GM23248 (cell line): ENCODE results near the gene PTK6. TPM values are rescaled to one million over a fixed set of nuclear protein-coding genes. Genes with fewer than 3 reads are reported as not detected.

Experiments used
- DNase-seq: peaks from one replicate; pipeline ENCODE4 v3.0.0-alpha.2; 2015
- H2AFZ ChIP-seq: fragments of 200-600 bp; sonication (generic); 2 replicates; pipeline ENCODE4 v1.6.1; 2016; ENCODE audit warnings: antibody characterized with exemption
- H3F3A ChIP-seq: fragments of 200-600 bp; sonication (generic); 2 replicates; pipeline ENCODE4 v1.6.1; 2016; ENCODE audit warnings: mild to moderate bottlenecking, antibody characterized with exemption, mixed run types; ENCODE audit not compliant: insufficient read depth
- H3K27ac ChIP-seq: fragments of 200-600 bp; sonication (generic); 2 replicates; pipeline ENCODE4 v1.5.1; 2016; ENCODE audit warnings: mild to moderate bottlenecking
- H3K27me3 ChIP-seq: fragments of 200-600 bp; sonication (generic); replicated peaks from 2 replicates; pipeline ENCODE4 v1.6.1; 2016; ENCODE audit warnings: mild to moderate bottlenecking; ENCODE audit not compliant: insufficient read depth
- H3K36me3 ChIP-seq: fragments of 200-600 bp; sonication (generic); 2 replicates; pipeline ENCODE4 v1.6.1; 2016; ENCODE audit warnings: low read depth, mild to moderate bottlenecking
- H3K4me1 ChIP-seq: fragments of 200-600 bp; sonication (generic); 2 replicates; pipeline ENCODE4 v1.6.1; 2016; ENCODE audit warnings: mild to moderate bottlenecking; ENCODE audit not compliant: insufficient read depth
- H3K4me2 ChIP-seq: fragments of 200-600 bp; sonication (generic); one replicate; pipeline ENCODE4 v1.6.1; 2016; ENCODE audit warnings: mild to moderate bottlenecking; ENCODE audit not compliant: unreplicated experiment
- H3K4me3 ChIP-seq: fragments of 200-600 bp; sonication (generic); 2 replicates; pipeline ENCODE4 v1.5.1; 2016; ENCODE audit warnings: mild to moderate bottlenecking
- H3K79me2 ChIP-seq: fragments of 200-600 bp; sonication (generic); 2 replicates; pipeline ENCODE4 v1.6.1; 2016; ENCODE audit warnings: mild to moderate bottlenecking; ENCODE audit not compliant: insufficient read depth
- H3K9ac ChIP-seq: fragments of 200-600 bp; sonication (generic); 2 replicates; pipeline ENCODE4 v1.6.1; 2016; ENCODE audit warnings: mild to moderate bottlenecking
- H3K9me2 ChIP-seq: fragments of 200-600 bp; sonication (generic); 2 replicates; pipeline ENCODE4 v1.6.1; 2016; ENCODE audit warnings: mixed run types, mild to moderate bottlenecking, moderate library complexity; ENCODE audit not compliant: insufficient read depth
- H3K9me3 ChIP-seq: fragments of 200-600 bp; sonication (generic); one replicate; pipeline ENCODE4 v1.6.1; 2017; ENCODE audit warnings: low read depth
- H4K20me1 ChIP-seq: fragments of 200-600 bp; sonication (generic); 2 replicates; pipeline ENCODE4 v1.6.0; 2016; ENCODE audit not compliant: insufficient read depth
- EZH2 ChIP-seq: fragments of 200-600 bp; sonication (generic); IDR thresholded peaks from 2 replicates; pipeline ENCODE4 v1.6.1; 2018; ENCODE audit warnings: antibody characterized with exemption, mild to moderate bottlenecking; ENCODE audit not compliant: insufficient read depth, poor library complexity, severe bottlenecking
- EZH2phosphoT487 ChIP-seq: fragments of 200-600 bp; sonication (generic); IDR thresholded peaks from 2 replicates; pipeline ENCODE4 v1.6.1; 2018; ENCODE audit warnings: antibody characterized with exemption, moderate library complexity, mild to moderate bottlenecking, low read depth; ENCODE audit not compliant: insufficient read depth
- WGBS, 2 experiments: methylation state at CpG; one replicate each; pipeline ENCODE4 v1.1.6; 2015 to 2017; ENCODE audit warnings: low lambda C conversion rate in 2 of 2, low coverage in 1 of 2; ENCODE audit errors: missing lambda C conversion rate in 2 of 2; 5-methylcytosine and 5-hydroxymethylcytosine counted together
- in situ Hi-C: fragments of 300-500 bp; cut with MboI; formaldehyde crosslinking; loops from 2 replicates; pipeline ENCODE4 v1.15.0; 2020
- polyA plus RNA-seq: library from polyadenylated mRNA; unstranded; fragments of >200 nt; fragmentation: Nextera tagmentation; extraction: Ambion mirVana; gene quantifications from 2 replicates; pipeline ENCODE4 v1.2.1, GENCODE V29; 2016
- total RNA-seq: library from RNA; depleted of rRNA; stranded (reverse); fragments of >200 nt; shearing (Covaris generic); gene quantifications from 2 replicates; pipeline ENCODE4 v1.2.3, GENCODE V29; 2014

PTK6 gene
- total and polyA plus RNA-seq, 2 experiments from 2014 or later: not detected

DNA sequence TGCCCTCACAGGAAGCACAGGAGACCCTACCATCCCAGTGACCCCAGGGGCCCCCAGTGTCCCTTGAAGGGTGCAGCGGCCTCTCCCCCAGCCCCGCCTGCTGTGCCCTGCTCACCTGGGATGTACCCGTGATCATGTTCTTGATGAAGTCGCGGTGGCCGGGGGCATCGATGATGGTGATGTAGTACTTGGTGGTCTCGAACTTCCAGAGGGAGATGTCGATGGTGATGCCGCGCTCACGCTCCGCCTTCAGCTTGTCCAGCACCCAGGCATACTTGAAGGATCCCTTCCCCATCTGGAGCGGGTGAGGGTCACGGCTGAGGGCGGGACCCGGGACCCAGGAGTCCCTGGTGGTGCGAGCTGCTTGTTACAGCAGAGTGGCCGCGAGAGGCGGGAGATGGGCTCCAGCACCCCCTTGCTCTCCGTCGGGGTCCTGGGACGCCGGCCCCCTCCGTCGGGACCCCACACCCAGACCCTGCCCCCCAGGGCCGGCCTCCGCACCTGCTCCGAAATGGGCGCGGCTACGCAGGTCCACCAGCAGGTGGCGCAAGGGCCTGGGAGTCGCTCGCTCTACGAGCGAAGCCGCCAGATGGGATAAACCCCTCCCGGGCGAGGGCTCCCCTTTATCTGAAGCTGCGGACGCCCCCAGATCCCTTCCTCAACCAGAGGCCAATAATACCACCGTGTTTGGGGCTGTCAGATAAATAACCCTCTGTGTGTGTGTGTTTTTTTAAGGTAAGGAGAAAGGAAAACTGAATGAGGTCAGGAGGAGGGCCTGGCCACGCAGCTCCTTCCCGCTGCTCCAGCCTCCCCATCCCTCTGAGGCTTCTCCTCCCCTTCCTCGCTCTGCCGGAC is 41.2 kb downstream of the PTK6 start:
- peak overlapping the region; percentile 41 for H3K4me3 ChIP-seq
- H3K79me2 ChIP-seq: no peaks in the 10 kb centered on the region
- H3K36me3 ChIP-seq: no peaks in the 10 kb centered on the region
- H3K4me1 ChIP-seq: no peaks in the 10 kb centered on the region
- 18 to 20% methylated on average over 44 to 48 of the region's 48 CpGs for WGBS, 2 experiments
- H3K9ac ChIP-seq: no peak overlapping the region
- peak; percentile 77 for DNase-seq
- no peak for TF ChIP-seq EZH2
- no peak for TF ChIP-seq EZH2phosphoT487
- H3K27ac ChIP-seq: no peak overlapping the region
- H3K27me3 ChIP-seq: peaks cover 15% of the 10 kb centered on the region; the same call in 1 of the 2 replicates
- peak overlapping the region; percentile 14; the same call in 1 of the 2 replicates for H2AFZ ChIP-seq
- in situ Hi-C loops: no loop called here
- H3K9me3 ChIP-seq: no peaks in the 10 kb centered on the region
- H3F3A ChIP-seq: no peaks in the 10 kb centered on the region
- H4K20me1 ChIP-seq: no peaks in the 10 kb centered on the region
- no peaks in the 10 kb centered on the region for H3K9me2 ChIP-seq
- H3K4me2 ChIP-seq: peak overlapping the region; percentile 68

DNA sequence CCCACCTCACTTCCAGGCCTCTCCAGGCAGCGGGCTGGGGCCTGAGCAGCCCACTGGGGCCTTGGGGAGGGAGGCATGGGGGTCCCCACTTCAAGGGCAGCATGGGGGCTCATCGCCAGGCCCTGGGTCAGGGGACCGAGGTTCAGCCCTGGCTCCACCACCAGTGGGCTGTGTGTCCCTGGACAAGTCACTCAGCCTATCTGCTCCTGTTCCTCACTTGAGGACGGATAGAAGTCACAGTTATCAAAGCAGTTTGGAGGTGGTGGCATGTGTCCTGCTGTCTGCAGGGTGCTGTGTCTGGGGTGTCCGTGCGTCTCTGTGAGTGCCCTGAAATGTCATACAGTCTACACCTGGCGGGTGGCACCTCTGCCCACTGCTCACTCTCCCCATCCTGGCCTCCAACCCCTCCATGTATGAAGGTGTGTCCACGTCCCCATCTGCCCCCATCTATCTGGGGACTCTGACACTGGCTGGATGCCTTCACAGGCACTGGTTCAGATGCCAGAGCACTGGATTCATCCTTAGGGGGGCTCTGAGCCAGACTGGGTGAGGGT is 41.9 kb downstream of the PTK6 start:
- Histone ChIP-seq H3K79me2 (no peaks in the 10 kb centered on the region), H3K4me3 (no peak overlapping the region), H3K36me3 (no peaks in the 10 kb centered on the region), H4K20me1 (no peaks in the 10 kb centered on the region), H3K4me1 (no peaks in the 10 kb centered on the region), H3K4me2 (no peak overlapping the region), H3K9me3 (no peaks in the 10 kb centered on the region), H2AFZ (no peak overlapping the region), H3F3A (no peaks in the 10 kb centered on the region), H3K27me3 (peaks cover 15% of the 10 kb centered on the region; the same call in 1 of the 2 replicates), H3K9me2 (no peaks in the 10 kb centered on the region), H3K27ac (no peak overlapping the region), H3K9ac (no peak overlapping the region)
- DNase-seq: no peak
- 41 to 48% methylated on average over 8 of the region's 8 CpGs for WGBS, 2 experiments
- TF ChIP-seq EZH2phosphoT487: no peak
- TF ChIP-seq EZH2: no peak
- in situ Hi-C loops: no loop called here

DNA sequence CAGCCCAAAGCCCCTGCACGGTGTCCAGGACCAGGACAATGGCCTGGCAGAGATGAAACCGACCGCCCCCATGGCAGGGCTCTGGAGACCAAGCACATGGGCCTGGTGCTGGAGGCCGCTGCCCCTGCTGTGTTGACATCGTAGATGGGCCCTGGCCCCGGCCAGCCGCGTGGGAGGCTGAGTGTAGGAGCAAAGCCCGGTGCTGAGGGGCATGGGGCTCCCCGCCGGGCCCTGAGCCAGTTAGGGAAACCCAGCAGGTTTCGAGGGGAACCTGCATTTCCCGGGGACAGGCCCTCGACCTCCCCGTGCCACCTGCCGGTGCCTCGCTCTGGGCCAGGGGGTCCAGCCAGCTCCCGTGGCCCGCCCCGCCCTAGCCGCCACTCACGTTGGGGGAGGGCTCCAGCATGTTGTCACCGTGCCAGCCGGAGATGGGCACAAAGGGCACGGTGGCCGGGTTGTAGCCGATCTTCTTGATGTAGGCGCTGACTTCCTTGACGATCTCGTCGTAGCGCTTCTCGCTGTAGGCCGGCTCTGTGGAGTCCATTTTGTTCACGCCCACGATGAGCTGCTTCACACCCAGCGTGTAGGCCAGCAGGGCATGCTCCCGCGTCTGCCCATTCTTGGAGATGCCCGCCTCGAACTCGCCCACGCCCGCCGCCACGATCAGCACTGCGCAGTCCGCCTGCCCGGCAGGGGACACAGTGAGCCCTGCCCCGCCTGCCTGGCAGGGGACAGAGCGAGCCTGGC is 42.6 kb downstream of the PTK6 start:
- no peaks in the 10 kb centered on the region for H3K79me2 ChIP-seq
- in situ Hi-C loops: no loop called here
- 85 to 95% methylated on average over 31 to 51 of the region's 51 CpGs for WGBS, 2 experiments
- no peaks in the 10 kb centered on the region for H4K20me1 ChIP-seq
- no peak overlapping the region for H2AFZ ChIP-seq
- peaks cover 13% of the 10 kb centered on the region; the same call in 1 of the 2 replicates for H3K27me3 ChIP-seq
- H3K4me2 ChIP-seq: no peak overlapping the region
- DNase-seq: no peak
- no peaks in the 10 kb centered on the region for H3K9me2 ChIP-seq
- H3K36me3 ChIP-seq: no peaks in the 10 kb centered on the region
- H3F3A ChIP-seq: no peaks in the 10 kb centered on the region
- H3K27ac ChIP-seq: no peak overlapping the region
- H3K9me3 ChIP-seq: no peaks in the 10 kb centered on the region
- no peaks in the 10 kb centered on the region for H3K4me1 ChIP-seq
- no peak overlapping the region for H3K9ac ChIP-seq
- H3K4me3 ChIP-seq: no peak overlapping the region
- no peak for TF ChIP-seq EZH2phosphoT487
- TF ChIP-seq EZH2: no peak

DNA sequence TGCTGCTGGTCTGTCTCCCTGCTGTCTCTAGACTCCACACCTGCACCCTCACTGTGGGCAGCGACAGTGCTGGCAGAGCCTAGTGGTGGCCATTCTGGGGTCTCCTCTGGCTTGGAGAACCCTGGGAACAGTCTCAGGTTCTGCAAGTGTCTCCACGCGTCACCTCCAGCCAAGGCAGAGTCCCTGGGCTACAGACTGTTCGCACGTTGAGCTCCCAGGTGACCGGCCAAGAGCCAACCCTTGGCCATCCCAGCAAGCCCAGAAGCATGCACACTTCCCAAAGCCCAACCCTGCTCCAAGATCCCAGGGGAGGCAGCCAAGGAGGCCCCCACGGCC is 43.1 kb downstream of the PTK6 start:
- DNase-seq: no peak
- H3K9me2 ChIP-seq: no peaks in the 10 kb centered on the region
- no peak overlapping the region for H3K27ac ChIP-seq
- no peak overlapping the region for H2AFZ ChIP-seq
- in situ Hi-C loops: no loop called here
- H3K9me3 ChIP-seq: no peaks in the 10 kb centered on the region
- no peak overlapping the region for H3K9ac ChIP-seq
- H3K4me2 ChIP-seq: no peak overlapping the region
- no peaks in the 10 kb centered on the region for H3K4me1 ChIP-seq
- no peaks in the 10 kb centered on the region for H3K36me3 ChIP-seq
- WGBS, 2 experiments: 75 to 88% methylated on average over 7 of the region's 7 CpGs
- no peaks in the 10 kb centered on the region for H4K20me1 ChIP-seq
- TF ChIP-seq EZH2 (no peak), EZH2phosphoT487 (no peak)
- H3K27me3 ChIP-seq: peaks cover 15% of the 10 kb centered on the region
- H3K79me2 ChIP-seq: no peaks in the 10 kb centered on the region
- H3F3A ChIP-seq: no peaks in the 10 kb centered on the region
- H3K4me3 ChIP-seq: no peak overlapping the region
